ENCODE results near the gene CYS1.
"Not testable (repeated sequence)": the region's sequence is repeated elsewhere in the genome, so short reads cannot be mapped to it uniquely, and the experiment has no call there.

Gene CYS1, protein sequence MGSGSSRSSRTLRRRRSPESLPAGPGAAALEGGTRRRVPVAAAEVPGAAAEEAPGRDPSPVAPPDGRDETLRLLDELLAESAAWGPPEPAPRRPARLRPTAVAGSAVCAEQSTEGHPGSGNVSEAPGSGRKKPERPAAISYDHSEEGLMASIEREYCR

DNA sequence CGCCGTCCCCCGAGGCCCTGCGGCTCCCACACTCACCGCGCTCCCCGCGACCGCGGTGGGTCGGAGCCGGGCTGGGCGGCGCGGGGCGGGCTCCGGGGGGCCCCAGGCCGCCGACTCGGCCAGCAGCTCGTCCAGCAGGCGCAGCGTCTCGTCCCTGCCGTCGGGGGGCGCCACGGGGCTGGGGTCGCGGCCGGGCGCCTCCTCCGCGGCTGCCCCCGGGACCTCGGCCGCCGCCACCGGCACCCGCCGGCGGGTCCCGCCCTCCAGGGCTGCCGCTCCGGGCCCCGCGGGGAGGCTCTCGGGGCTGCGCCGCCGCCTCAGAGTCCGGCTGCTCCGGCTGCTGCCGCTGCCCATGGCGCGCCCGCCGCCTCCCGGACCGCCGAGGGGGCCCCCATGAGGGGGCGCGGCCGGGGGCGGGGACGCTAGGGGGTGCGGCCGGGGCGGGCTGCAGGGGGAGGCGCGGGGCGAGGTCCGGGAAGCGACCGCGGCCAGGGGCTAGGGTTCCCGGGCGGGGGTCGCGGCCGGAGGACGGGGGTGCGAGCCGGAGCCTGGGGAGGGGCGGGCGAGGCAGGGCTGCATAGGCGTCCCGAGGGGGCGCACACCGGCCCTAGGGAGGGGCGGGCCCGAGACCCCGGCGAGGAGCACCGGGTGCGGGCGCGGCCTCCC is at the start of gene CYS1:
Gene CYS1 (minus strand): TSS at position 542 of the 666 bp plus-strand sequence. CDS start 188 bp downstream, at position 354.
- no peak for DNase-seq

DNA sequence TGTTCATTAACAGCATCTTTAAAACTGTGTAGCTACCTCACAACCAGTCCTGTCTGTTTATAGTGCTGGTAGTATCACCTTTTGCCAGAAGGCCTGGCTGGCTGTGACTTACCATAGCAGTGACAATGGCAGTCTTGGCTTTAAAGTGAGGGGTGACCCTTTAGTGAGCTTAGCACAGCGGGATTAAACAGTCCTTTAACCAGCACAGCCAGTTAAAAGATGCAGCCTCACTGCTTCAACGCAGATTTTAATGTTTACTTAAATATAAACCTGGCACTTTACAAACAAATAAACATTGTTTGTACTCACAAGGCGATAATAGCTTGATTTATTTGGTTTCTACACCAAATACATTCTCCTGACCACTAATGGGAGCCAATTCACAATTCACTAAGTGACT is 49.3 kb upstream of the CYS1 start:
- no peak for DNase-seq

DNA sequence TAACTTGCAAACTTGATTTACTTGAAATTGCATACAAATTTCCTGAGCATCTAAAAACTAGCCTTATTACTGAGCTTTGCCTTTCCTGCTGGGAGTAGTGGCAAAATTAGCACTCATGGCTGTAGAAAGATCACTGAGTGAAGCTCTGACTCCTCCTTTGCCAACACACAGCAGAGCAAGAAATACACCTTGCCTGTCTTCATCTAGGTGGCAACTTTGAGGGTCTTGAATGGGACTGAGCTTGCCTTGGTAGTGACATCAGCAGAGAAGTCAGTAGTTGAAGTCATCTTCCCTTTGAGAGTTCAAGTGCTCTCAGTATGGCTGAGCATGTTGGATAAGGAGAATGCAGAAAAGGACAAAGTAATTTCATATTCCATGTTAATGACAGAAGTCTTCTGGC is 48.2 kb upstream of the CYS1 start:
- DNase-seq, result no peak

DNA sequence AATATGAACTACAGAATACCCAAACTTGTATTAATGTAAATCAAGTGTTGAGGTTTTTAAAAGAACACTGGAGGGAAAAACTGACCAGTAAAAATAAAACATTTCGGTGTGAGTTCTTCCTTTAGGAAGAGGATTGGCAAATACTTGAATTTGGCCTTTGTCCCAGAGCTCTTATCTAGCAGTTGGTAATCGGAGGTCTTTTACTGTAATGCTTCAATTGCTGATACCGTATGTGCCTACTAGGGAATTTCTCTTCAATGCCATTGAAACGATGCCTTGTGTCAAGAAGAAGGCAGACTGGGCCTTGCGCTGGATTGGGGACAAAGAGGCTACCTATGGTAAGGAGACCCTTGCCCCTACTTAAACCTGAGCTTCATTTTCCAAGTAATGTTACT is 46.4 kb upstream of the CYS1 start:
- DNase-seq, result no peak

DNA sequence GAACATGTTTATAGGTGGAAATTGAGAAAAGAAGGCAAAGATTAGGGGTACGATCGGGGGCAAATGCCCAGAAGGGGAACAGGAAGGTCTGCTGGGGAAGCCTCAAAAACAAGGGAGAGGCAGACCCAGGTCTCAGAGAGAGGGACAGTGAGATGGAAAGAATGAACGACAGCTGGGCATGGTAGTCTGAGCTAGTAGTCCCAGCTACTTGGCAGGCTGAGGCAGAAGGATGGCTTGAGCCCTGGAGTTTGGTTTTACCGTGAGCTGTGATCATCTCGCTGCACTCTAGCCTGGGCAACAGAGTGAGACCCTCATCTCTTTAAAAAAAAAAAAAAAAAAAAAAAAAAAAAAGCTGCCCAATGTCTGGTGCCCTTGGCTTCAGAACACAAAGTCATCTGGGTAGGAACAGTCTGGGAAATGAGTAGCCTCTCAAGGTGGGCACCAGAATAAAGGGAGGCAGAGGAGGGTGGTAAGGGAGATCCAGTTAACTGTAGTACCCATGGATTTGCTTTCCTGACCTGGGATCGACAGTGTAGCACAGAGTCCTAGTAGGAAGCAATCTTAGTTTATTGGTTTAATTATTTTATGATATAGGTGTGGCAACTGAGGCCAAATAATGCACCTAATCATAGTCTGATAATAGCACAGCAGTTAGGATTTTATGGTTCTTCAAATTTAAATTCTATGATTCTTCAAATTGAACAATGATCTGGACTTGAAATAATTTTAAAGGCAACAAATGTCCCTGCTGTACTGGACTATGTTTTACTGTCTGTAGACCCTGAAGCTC is 45.8 kb upstream of the CYS1 start:
- no peak for DNase-seq

DNA sequence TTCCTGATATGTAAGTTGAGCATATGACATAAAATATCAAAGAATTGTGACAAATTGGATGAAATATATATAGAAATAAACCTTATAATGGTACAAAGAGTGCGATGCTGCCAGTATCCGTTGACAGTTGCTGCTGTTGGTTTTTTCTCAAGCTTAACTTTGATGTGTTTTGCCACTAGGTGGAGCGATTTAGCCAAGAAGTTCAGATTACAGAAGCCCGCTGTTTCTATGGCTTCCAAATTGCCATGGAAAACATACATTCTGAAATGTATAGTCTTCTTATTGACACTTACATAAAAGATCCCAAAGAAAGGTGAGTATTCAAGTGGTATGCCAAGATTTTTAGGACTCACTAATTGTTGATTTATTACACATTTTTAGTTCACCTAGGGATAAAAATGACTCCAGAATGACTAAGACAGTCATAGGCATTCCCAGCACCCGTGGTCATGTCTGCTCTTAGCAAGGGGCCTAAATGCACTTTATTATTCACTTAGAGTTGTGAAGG is 44.4 kb upstream of the CYS1 start:
- peak; percentile 34 for DNase-seq

DNA sequence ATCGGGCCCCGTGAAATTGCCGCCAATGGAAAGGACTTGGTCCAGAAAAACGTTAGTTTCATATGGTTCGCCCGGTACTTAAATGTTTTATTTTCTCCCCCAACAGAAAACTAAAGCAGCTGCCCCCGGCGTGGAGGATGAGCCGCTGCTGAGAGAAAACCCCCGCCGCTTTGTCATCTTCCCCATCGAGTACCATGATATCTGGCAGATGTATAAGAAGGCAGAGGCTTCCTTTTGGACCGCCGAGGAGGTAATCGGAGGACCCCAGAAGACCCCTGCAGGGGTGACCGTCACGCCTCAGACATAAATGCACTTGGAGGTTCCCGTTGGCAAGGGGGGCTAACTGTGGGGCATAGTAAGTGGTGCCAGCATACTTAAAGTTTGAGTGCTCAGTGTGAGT is 43.1 kb upstream of the CYS1 start:
- no peak for DNase-seq

DNA sequence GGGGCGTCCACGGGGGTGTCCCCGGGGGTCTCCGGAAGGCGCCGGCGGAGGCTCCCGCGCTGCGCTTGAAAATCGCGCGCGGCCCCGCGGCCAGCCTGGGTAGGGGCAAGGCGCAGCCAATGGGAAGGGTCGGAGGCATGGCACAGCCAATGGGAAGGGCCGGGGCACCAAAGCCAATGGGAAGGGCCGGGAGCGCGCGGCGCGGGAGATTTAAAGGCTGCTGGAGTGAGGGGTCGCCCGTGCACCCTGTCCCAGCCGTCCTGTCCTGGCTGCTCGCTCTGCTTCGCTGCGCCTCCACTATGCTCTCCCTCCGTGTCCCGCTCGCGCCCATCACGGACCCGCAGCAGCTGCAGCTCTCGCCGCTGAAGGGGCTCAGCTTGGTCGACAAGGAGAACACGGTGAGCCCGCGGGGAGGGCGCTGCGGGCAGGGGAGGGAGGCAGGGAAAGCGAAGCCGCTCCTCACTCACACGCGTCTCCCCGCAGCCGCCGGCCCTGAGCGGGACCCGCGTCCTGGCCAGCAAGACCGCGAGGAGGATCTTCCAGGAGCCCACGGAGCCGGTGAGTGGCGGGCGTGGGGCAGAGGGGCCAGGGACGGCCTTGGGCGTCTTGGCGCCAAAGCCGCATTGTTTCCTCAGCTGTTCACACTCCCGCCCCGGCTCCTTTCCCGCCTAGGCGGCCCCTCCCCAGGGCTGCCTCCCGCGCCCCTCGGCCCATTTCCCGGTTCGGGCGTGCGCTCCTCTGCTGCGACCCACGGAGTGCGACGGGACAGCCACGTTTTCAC is 42.5 kb upstream of the CYS1 start, which contains the start of gene RRM2:
Gene RRM2 (plus strand): TSS at position 240 of the 781 bp plus-strand sequence. CDS start 60 bp downstream, at position 300.
- peak; percentile 94 for DNase-seq

DNA sequence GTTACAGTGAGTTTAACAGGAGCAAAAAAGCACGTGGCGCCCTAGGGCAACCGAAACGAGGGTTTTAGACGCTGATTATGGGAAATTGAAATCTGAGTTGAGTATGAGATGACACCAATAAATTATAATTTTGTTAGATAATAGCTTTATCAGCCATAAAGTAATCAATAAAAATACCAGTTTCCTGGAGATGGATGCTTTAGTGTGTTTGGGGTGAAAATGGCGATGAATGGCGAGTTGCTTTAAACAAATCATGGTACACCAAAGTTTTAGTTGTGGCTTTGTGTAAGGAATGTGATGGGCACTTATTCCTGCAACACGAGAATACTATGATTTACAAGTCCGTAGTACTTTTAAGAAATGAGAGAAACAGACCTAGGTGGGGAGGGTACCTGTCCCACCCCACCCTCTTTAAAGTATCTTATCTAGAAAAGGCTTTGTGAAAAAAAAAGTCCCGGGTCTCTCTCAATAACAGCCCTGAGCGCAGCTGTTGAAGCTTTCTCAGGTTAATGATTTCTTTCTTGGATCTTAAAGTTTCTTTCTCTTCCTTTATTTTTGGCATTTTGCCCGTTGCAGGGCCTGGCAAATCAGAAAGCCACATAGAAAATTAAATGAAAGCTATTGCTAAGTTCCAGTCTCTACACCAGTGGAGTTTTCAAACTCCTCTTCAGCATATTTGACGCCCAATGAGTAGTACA is 40.8 kb upstream of the CYS1 start:
- no peak for DNase-seq

DNA sequence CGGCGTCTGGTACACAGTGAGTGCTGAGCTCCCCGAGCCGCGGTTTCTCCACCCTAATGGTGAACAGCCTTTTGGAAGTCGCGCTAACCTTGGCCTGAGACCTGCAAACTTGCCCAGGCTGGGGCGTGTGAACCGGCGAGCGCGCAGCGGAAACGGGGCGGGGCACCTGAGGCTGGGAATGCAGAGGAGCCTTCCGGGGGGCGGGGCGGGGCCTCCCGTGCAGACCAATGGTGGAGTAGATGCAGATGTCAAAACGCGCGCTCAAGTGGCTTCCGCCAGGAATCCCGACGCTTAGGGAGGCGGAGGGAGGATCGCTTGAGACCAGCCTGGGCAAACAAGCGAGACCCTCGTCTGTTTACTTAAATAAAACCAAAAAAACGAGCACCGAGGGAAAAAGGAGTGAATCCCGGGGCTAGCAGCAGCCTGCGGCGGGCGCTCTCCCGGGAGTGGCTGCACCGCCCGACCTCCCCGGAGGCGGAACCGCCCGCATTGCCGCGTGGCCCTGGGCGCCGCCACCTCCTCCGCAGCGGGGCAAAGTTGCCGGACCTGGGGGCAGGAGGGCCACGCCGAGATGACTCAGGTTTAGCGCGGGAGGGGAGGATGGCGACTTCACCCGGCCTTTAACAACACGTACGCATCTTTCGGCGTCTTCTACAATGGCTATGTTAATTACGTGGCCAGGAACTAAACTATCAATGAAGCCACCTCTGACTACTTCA is 40.1 kb upstream of the CYS1 start:
- DNase-seq, result peak; percentile 98

DNA sequence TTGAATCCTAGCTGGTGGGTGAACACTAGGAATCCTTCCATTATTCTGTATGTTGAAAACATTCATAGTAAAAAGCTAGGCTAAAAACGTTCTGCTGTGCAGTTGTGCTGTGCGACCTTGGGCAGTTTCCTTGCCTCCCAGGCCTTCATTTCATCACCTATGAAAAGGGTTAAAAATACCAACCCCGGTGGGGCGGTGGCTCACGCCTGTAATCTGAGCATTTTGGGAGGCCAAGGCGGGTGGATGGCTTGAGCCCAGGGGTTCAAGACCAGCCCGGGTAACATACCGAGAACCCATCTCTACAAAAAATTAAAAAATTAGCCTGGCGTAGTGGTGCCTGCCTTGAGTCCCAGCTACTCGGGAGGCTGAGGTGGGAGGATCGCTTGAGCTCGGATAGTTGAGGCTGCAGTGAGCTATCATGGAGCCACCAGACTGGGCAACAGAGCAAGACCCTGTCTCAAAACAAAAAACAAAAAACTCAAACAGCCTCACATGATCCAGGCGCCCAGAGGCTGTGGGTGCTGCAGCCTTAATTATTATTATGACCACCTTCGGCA is 39.5 kb upstream of the CYS1 start:
- DNase-seq, result no peak

DNA sequence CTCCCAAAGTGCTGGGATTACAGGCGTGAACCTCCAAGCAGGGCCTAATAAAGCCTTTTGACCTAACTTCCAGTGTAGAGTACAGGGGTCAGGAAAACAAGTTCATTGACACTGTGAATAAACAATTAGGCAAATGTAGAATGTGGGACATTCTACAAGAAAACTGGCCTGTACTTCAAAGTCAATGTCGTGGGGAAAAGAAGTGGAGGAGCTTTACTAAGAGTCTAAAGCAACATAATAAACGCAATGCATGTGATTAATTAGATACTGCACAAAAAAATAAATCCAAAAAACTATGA is 38.8 kb upstream of the CYS1 start:
- no peak for DNase-seq

DNA sequence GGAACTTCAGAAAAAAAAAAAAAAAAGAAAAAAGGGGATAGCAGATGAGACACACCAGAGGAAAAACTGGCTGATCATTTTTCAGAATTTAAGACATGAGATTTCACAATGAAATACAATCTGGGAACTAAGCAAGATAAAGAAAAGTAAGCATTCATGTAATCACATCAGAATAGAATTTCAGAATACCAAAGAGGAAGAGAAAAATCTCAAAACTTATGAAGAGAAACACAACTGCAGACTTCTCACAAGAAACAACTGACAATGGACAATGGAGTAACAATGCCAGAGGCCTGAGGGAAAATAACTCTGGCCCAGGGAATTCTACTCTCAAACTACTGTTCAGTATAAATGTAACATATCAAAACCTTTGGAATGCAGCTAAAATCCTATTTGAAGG is 29.1 kb upstream of the CYS1 start:
- no peak for DNase-seq

DNA sequence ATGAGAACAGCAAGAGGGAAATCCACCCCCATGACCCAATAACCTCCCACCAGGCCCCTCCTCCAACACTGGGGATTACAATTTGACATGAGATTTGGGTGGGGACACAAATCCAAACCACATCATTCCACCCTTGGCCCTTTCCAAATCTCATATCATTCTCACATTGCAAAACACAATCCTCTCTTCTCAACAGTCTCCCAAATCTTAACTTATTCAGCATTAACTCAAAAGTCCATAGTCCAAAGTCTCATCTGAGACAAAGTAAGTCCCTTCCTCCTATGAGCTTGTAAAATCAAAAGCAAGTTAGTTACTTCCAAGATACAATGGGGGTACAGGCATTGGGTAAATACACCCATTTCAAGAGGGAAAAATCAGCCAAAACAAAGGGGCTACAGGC is 24.7 kb upstream of the CYS1 start:
- DNase-seq, result not testable (repeated sequence)

DNA sequence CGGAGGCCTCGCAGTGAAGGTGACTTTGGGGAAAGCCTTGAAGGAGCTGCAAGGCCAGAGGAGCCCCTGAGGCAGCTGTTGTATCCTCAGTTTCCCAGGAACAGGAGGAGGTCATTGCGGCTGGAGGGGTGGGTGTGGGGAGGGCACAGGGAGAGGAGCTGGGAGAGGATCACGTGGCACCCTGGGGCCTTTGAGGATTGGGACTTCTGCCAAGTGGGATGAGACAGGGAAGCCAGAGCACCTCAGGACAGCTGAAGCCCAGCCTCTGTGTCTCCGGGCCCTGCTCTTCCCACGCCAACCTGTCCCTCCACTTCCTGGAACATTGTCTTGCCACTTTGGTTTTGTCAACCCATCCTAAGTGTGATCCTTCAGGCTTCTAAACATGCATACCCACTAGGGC is 23.0 kb upstream of the CYS1 start:
- peak; percentile 59 for DNase-seq

DNA sequence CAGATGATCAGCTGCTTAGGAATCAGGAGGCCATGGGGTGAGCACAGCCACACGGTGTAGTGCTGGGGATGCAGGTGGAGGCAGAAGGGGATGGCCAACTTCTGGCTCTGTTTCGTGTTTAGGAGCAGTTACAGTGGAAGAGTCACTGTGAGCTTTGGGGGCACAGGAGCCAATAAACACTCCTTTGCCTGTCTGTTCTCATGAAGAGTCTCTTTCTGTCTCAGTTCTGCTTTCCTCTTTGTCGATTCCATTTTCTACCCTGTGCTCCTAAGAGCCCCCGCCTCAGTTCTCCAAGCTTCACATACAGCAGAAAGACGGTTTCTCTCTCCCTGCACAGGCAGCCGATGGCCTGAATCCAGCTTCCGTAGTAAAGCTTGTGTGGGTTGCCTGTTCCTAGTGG is 21.3 kb upstream of the CYS1 start:
- no peak for DNase-seq

DNA sequence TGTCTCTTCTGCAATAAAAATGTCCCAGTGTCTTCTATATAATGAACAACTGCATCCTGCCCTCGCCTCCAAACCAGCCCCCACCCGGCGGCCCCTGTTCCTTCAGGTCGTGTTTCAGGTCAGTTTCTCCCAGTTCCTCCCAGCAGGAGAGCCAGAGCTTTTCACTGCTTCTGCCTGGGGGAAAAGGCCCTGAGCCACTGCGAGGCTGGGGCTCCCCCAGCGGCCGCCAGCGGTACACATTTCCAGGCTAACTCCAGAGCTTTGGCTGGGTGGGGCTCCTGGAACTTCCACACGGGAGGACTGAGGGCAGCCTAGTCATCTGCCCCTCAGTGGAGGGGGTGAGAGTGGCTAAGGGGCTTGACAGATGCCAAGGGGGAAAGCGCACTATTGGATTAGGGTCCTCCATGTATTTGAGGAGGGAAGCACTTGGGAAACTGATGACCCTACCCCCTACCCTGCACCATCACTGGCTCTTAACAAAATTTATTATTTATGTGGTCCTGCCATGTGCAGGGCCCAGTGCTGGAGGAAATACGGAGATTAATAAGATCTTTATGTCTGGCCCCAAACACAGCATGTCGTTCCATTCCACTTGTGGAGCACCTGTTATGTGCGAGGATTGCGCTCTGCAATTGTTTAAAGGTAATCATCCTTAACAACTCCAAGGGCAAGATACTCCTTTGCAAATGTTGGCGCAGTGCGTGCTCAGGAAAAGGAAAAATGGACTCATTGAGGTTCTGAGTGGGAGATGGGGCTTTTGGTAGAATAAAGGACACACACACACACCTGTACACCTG is 17.3 kb upstream of the CYS1 start:
- peak; percentile 54 for DNase-seq

DNA sequence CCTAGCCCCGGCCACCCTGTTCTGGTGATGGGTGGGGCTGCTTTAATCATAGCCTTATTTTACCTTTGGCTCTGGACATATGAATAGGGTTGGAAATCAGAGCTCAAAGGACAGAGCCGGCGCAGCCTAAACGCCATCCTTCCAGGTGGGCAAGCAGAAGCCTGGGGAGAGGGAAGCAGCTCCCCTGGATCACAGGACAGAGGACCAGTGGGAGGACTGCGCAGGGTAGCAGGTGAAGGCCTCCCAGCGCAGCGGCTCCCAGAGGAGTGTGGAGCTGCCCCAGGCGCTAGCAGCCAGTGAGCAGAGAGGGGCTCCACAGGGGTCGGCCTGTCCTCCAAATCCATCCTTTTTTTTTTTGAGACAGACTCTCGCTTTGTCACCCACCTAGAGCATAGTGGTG is 16.4 kb upstream of the CYS1 start:
- no peak for DNase-seq

DNA sequence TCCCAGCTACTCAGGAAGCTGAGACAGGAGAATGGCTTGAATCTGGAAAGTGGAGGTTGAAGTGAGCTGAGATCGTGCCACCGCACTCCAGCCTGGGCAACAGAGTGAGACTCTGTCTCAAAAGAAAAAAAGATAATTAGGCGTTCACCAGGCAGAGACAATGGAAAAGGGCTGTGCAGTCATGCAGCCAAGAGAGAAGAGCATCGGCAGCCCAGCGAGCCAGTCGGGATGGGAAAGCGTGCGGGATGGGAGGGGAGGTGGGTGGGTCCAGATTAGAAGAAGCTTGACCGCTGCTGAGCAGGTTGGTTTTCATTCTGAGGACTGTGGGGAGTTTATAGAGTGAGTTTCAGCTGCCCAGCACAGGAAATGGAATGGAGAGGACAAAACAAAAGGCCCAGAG is 15.0 kb upstream of the CYS1 start:
- DNase-seq, result no peak

DNA sequence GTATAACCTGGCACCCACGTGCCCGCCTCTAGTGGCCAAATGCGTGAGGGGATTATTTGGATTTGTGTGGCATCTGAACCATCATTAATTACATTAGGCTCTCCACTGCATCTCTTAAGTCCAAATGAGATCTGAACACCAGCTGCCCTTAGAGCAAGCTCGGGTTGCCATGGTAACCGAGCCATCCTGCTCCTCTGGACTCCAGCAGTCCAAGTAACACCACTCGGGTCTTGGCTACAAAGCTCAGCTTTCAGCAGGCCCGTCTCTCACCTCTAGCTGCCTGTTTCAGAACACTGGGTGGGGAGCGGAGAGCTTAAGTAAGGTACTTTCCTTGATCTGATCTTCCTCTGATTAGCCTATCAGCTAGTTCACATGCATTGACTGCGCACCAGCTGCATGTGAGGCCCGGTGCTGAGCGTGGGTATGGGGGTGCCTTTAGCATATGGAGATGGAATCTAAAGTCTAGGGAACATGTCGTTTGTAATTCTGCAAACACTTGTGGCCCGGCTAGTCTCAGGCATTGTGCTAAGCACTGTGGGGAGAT is 14.1 kb upstream of the CYS1 start:
- DNase-seq, result no peak

DNA sequence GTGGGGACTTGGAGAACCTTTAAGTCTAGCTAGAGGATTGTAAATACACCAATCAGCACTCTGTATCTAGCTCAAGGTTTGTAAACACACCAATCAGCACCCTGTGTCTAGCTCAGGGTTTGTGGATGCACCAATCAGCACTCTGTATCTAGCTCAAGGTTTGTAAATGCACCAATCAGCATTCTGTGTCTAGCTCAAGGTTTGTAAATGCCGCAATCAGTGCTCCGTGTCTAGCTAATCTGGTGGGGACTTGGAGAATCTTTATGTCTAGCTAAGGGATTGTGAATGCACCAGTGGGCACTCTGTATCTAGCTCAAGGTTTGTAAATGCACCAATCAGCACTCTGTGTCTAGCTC is 11.7 kb upstream of the CYS1 start:
- not testable (repeated sequence) for DNase-seq

Data from SHP77 treated with DMSO at 0.1 percent for 48 hours (cell line).